GM18909 (cell line): ENCODE data around the gene SYCP3.
"Not testable (repeated sequence)": the region's sequence is repeated elsewhere in the genome, so short reads cannot be mapped to it uniquely, and the experiment has no call there.

ENCODE experiments used
- ATAC-seq: cut with Tn5 transposase; IDR thresholded peaks from one replicate; pipeline ENCODE4 v1.9.1; 2021; ENCODE audit warnings: mild to moderate bottlenecking; ENCODE audit not compliant: unreplicated experiment, poor library complexity

SYCP3 gene

GRCh38 chr12:101686176-101686575 lies 53.1 kb downstream of the SYCP3 start:
- ATAC-seq = no peak

DNA sequence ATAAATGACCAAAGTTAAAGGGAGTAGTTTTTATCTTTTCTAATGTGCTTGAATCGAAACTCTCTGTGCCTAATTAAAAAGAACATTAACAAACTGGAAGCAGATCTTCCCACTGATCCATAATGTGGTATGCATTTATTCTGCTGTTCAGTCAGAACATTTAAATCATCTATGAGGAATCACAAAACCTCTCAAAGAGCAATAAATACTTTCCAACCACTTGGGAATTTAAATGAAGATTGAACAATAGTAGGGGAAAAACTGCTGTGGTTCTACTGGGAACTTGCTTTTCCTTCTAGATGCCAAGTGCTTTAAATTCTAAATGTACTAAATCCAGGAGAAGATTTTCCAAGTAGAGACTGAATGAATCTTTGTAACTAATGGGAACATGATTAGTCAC lies 54.2 kb downstream of the SYCP3 start:
- no peak for ATAC-seq

- ATAC-seq = not testable (repeated sequence)
These were observed 57.6 kb downstream of the SYCP3 start for GRCh38 chr12:101681627-101682026.

DNA sequence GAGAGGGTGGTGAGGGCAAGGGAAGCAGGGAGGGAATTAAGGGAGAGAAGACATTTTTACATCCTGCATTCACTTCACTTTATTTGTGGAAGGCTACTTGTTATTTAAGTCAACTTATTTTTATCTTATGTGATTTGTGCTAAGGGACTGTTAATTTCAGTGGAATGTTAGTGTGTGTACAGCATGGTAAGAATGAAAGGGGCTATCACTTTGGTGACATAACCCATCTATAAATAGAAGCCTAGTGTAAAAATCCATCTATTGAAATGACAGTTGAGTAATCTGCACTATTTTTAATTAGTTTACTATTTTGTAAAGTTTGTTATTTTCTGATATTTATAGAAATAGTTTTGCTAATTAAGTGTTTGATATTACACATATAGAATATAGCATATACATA lies 58.6 kb downstream of the SYCP3 start:
- ATAC-seq = no peak

- ATAC-seq = no peak
These were observed 59.0 kb downstream of the SYCP3 start for GRCh38 chr12:101680240-101680639.
